GM18498 (cell line): ENCODE data around the gene TMEM151B.

Experiments used
- ATAC-seq: cut with Tn5 transposase; IDR thresholded peaks from one replicate; pipeline ENCODE4 v1.9.1; 2021; ENCODE audit warnings: mild to moderate bottlenecking, moderate library complexity; ENCODE audit not compliant: unreplicated experiment

Gene TMEM151B

DNA sequence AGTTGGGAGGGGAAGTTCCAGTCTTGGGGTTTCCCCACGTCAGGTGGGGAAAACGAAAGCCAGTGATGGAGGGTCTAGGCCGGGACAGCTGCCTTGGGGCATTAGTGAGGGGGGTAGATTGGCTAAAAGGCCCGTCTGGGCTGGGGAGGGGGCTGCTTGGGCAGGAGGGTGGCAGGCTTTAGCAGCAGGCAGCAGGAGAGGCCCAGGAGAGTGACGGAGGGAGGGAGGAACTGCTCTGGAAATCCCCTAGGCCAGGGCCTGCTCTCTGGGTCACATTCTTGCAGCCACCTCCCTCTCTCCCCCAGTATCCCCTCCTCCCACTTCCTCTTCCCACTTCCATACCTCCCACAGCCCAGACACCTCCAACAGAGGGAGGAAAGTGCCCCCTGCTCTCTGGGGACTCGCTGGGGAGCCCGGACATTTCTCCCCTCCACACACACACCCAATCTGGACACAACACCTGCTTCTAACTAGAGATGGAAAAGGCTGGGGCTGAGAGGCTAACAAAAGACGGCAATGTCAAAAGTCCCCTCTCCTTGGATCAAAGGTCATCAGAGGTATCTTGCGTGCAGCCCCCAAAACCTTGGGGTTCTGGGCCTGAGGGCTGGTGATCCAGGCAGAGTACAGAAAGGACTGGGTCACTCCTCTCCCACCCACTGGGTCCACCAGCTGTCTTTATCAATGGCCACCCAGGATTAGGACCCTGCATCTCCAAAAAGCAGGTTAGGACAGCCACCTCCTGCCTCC, 6.7 kb upstream of the TMEM151B start:
- no peak for ATAC-seq

DNA sequence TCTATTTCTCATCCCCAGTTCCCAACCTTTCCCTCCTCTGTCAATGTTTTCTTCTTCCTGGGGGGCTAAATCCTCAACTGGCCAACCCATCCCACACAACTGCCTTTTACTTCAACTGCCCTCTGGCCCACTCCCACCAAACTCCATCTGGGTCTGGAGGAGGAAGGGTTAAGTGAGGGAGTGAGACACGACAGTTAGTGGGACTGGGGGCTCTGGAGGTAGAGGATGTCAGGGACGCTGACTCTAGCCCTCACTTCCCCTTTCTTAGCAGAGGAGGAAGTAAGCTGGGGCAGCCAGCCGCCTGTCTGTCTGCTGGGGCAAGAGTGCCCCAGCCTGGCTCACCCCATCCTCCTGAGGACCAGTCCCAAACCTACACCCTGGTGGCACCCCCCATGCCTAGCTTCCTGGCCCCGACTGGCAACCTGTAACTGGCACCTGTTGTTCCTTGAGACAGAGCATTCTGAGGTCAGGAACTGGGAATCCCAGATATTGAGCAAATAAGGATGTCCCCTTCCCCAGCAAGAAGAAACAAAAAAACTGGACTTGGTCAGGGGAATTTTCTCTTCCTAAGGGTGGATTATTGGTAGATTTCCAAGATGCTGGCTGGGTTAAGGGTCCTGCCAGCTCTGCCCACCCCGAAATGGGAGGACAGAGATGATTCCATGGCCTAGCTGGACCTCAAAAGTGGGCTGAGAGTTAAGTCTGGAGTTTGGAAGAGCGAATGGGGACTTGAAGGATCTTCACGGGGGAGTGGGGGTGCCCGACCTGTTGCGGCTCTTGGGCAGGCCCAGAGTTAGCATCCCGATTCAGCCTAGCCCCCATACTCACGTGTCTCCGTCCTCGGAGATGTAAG, 5.9 kb upstream of the TMEM151B start:
- peak; percentile 37 for ATAC-seq

GRCh38 chr6:44265007-44265721, 5.1 kb upstream of the TMEM151B start, which contains the start of gene NFKBIE:
Gene NFKBIE (minus strand): TSS chr6:44265551. CDS start chr6:44265346, 205 bp downstream.
- ATAC-seq: peak; percentile 50

DNA sequence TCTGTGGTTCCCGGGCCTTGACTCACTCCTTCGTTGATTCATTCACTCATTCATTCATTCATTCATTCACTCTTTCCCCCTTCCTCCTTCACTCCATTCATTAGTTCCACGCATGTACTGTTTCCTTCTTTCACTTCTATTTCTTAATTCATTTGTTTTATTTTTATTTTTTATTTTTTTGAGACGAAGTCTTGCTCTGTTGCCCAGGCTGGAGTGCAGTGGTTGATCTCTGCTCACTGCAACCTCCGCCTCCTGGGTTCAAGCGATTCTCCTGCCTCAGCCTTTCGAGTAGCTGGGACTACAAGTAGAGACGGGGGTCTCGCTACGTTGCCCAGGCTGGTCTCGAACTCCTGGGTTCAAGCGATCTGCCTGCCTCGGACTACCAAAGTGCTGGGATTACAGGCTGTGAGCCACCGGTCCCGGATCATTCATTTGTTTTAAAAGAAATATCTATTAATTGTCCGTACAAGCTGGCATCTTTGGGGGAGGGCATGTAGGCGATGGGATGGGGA, 4.5 kb upstream of the TMEM151B start:
- ATAC-seq: no peak

- ATAC-seq: no peak
These were observed 3.9 kb upstream of the TMEM151B start for GRCh38 chr6:44266347-44266746.

- ATAC-seq: no peak
These were observed 3.0 kb upstream of the TMEM151B start for GRCh38 chr6:44267252-44267651.

GRCh38 chr6:44268095-44268628, 2.1 kb upstream of the TMEM151B start:
- ATAC-seq: no peak

- no peak for ATAC-seq
These were observed 901 bp upstream of the TMEM151B start for GRCh38 chr6:44269178-44269920.

GRCh38 chr6:44270526-44271405, 516 bp downstream of the TMEM151B start:
- no peak for ATAC-seq

GRCh38 chr6:44271406-44271723, 1.1 kb downstream of the TMEM151B start:
- ATAC-seq: no peak

DNA sequence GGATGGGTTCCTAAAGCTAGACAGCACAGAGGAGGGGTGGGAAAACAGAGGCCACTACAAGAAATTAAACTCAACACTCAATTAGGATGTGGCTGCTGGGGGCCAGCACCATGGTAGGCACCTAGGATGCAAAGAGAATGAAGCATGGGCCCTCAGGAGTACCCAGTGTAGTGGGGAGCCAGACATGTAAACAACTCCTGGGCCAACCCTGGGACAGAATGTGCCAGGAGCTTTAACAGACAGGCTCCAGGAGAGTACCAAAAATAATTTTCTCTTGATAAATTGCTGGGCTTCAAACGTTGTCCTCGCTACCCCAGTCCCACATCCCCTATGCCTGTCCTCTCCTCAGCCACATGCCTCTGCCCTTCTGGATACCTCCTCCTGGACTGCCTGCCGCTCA, 1.7 kb downstream of the TMEM151B start:
- ATAC-seq: no peak

- ATAC-seq: no peak
These were observed 2.3 kb downstream of the TMEM151B start for GRCh38 chr6:44272529-44272928.

GRCh38 chr6:44272999-44273566, 2.8 kb downstream of the TMEM151B start:
- ATAC-seq: no peak

DNA sequence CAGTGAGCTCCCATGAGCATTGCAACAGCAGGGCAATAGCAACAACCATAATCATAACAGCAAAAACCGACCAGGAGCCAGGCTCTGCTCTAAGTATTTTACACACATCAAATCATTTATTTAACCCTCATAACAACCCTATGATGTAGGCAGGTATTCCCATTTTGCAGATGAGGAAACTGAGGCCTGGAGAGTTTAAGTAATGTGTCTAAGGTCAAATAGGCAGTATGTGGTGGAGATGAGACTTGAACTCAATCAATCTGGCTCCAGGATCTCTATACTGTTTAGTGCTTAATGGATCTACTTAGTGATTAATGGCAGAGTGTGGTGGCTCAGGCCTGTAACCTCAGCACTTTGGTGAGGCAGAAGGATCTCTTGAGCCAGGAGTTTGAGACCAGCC, 3.4 kb downstream of the TMEM151B start:
- no peak for ATAC-seq

DNA sequence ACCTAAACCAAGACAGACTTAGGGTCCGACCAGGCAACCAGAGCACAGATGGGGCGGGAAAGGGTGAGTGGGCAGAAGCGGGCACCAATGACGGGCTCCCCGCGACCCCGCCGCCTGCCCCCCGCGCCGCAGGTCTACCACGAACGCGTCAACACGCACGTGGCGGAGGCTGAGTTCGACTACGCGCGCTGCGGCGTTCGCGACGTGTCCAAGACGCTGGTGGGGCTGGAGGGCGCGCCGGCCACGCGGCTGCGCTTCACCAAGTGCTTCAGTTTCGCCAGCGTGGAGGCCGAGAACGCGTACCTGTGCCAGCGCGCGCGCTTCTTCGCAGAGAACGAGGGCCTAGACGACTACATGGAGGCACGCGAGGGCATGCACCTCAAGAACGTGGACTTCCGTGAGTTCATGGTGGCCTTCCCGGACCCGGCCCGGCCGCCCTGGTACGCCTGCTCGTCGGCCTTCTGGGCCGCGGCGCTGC, 5.1 kb downstream of the TMEM151B start:
- ATAC-seq: no peak

- ATAC-seq: no peak
These were observed 5.7 kb downstream of the TMEM151B start for GRCh38 chr6:44275749-44276648.

- ATAC-seq: no peak
These were observed 6.7 kb downstream of the TMEM151B start for GRCh38 chr6:44276667-44277640.
